Fibroblast of mammary gland (primary cell): ENCODE measurements around the gene CDKL1.

Source experiments
- DNase-seq: peaks from one replicate; pipeline ENCODE4 v3.0.0-alpha.2; 2010; ENCODE audit warnings: low read depth
- H3K4me3 ChIP-seq: 2 replicates; pipeline ENCODE4 v1.5.1; 2011; ENCODE audit warnings: low read depth, mild to moderate bottlenecking, low read length, moderate library complexity; ENCODE audit not compliant: control insufficient read depth
- TF ChIP-seq, protein P1 (sequence below): conservative IDR thresholded peaks from 2 replicates; pipeline ENCODE4 v1.5.1; 2011; ENCODE audit warnings: low read depth, low read length, inconsistent platforms; ENCODE audit not compliant: control insufficient read depth, insufficient read depth

The CDKL1 gene

GRCh38 chr14:50389668-50390441, 6.8 kb downstream of the CDKL1 start:
- TF ChIP-seq, protein P1, sequence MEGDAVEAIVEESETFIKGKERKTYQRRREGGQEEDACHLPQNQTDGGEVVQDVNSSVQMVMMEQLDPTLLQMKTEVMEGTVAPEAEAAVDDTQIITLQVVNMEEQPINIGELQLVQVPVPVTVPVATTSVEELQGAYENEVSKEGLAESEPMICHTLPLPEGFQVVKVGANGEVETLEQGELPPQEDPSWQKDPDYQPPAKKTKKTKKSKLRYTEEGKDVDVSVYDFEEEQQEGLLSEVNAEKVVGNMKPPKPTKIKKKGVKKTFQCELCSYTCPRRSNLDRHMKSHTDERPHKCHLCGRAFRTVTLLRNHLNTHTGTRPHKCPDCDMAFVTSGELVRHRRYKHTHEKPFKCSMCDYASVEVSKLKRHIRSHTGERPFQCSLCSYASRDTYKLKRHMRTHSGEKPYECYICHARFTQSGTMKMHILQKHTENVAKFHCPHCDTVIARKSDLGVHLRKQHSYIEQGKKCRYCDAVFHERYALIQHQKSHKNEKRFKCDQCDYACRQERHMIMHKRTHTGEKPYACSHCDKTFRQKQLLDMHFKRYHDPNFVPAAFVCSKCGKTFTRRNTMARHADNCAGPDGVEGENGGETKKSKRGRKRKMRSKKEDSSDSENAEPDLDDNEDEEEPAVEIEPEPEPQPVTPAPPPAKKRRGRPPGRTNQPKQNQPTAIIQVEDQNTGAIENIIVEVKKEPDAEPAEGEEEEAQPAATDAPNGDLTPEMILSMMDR = no peak
- H3K4me3 ChIP-seq = no peak overlapping the region
- DNase-seq = no peak

GRCh38 chr14:50388256-50388931, 8.3 kb downstream of the CDKL1 start:
- TF ChIP-seq, protein P1 = no peak
- H3K4me3 ChIP-seq = no peak overlapping the region
- DNase-seq = no peak

GRCh38 chr14:50387548-50387947, 9.1 kb downstream of the CDKL1 start:
- no peak for DNase-seq
- no peak overlapping the region for H3K4me3 ChIP-seq
- TF ChIP-seq, protein P1 = no peak

DNA sequence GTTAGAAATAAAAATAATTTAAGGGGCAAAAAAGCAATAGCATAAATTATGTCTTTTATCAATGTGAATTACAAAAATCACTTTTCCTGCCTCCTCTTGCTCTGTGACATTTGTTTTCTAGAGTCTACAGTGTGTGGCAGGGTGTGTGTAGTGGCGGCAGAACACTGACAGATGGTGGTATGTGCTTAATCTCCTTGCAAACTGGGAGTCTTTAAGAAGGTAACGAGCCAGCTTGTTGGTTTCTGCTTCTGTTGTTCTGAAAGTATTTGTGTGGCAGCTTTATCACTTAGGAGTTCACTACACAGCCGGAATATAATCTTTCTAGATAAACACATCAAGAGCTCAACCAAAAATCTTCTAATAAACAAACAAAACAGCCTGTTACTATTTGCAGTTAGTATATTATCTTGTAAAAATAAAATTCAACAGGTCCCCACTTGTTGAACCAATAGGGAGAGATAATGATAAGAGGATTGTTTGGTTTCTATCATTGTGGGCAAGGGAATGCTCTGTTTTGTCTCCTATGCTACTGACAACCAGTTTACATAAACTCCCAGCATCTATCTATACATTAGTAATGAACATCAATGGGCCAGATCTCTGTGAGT, 13.0 kb downstream of the CDKL1 start:
- DNase-seq = no peak
- no peak overlapping the region for H3K4me3 ChIP-seq
- TF ChIP-seq, protein P1 = no peak

DNA sequence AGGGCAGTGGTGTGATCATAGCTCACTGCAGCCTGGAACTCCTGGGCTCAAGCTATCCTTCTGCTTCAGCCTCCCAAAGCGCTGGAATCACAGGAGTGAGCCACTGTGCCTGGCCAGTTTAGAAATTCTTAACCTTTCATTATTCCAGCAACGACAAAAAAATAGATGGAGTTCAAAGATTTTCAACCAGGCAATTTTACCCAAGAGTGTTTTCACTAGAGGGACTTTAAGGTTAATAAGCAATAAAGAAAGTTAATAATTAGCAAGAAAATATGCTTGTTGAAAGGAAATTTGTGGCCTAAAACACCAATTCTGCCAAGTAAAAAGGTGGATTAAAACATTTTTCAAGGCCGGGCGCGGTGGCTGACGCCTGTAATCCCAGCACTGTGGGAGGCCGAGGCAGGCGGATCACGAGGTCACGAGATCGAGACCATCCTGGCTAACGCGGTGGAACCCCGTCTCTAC, 14.8 kb downstream of the CDKL1 start:
- no peak overlapping the region for H3K4me3 ChIP-seq
- TF ChIP-seq, protein P1 = no peak

GRCh38 chr14:50381008-50381407, 15.7 kb downstream of the CDKL1 start:
- DNase-seq = no peak
- no peak overlapping the region for H3K4me3 ChIP-seq
- TF ChIP-seq, protein P1 = no peak

More for the DNA sequence above, 14.8 kb downstream of the CDKL1 start:
- no peak for DNase-seq
